ENCODE measurements around the gene DIO2. TPM values are rescaled to one million over a fixed set of nuclear protein-coding genes. Genes with fewer than 3 reads are reported as not detected.

DIO2 gene
- total RNA-seq, 4 donors from 2014 or later = 0.13 to 22.3 (median 1.8) TPM

GRCh38 chr14:80164991-80165721 is 46.1 kb downstream of the DIO2 start:
- H3K36me3 ChIP-seq = no peaks in the 10 kb centered on the region
- H3K27ac ChIP-seq = no peak overlapping the region
- H3K4me3 ChIP-seq = no peak overlapping the region
- TF ChIP-seq CTCF (IDR thresholded peaks at IDR 0.05) = no peak
- no peak for TF ChIP-seq POLR2A (IDR thresholded peaks at IDR 0.05)
- DNase-seq = no peak
- no peaks in the 10 kb centered on the region for H3K9me3 ChIP-seq
- no peaks in the 10 kb centered on the region for H3K27me3 ChIP-seq
- no peaks in the 10 kb centered on the region for H3K4me1 ChIP-seq

- TF ChIP-seq CTCF (IDR thresholded peaks at IDR 0.05) (no peak), POLR2A (IDR thresholded peaks at IDR 0.05) (no peak)
- H3K27me3 ChIP-seq = no peaks in the 10 kb centered on the region
- DNase-seq = no peak
These were observed 58.5 kb downstream of the DIO2 start for GRCh38 chr14:80152763-80153162.

GRCh38 chr14:80152166-80152565 is 59.1 kb downstream of the DIO2 start:
- Histone ChIP-seq H3K9me3 (no peaks in the 10 kb centered on the region), H3K4me3 (no peak overlapping the region), H3K27ac (no peak overlapping the region), H3K27me3 (no peaks in the 10 kb centered on the region), H3K36me3 (no peaks in the 10 kb centered on the region), H3K4me1 (no peaks in the 10 kb centered on the region)
- TF ChIP-seq POLR2A (IDR thresholded peaks at IDR 0.05) = no peak
- TF ChIP-seq CTCF (IDR thresholded peaks at IDR 0.05) = no peak
- no peak for DNase-seq

More at GRCh38 chr14:80152763-80153162, 58.5 kb downstream of the DIO2 start:
- Histone ChIP-seq H3K4me1 (no peaks in the 10 kb centered on the region), H3K27ac (no peak overlapping the region), H3K4me3 (no peak overlapping the region), H3K9me3 (no peaks in the 10 kb centered on the region), H3K36me3 (no peaks in the 10 kb centered on the region)

- no peak overlapping the region for H3K4me3 ChIP-seq
- TF ChIP-seq POLR2A (IDR thresholded peaks at IDR 0.05) = no peak
- TF ChIP-seq CTCF (IDR thresholded peaks at IDR 0.05) = no peak
- no peaks in the 10 kb centered on the region for H3K4me1 ChIP-seq
- no peaks in the 10 kb centered on the region for H3K27me3 ChIP-seq
- no peak for DNase-seq
- H3K36me3 ChIP-seq = no peaks in the 10 kb centered on the region
- no peaks in the 10 kb centered on the region for H3K9me3 ChIP-seq
- H3K27ac ChIP-seq = no peak overlapping the region
These were observed 61.0 kb downstream of the DIO2 start for GRCh38 chr14:80150301-80150700.
